Raji (cell line): ENCODE results near the gene TMEM89.
A peak's percentile ranks its signal among the peaks of the same experiment; 100 is the strongest.

ENCODE experiments used
- POLR2A ChIP-seq: IDR thresholded peaks from 2 replicates; pipeline ENCODE4 v1.6.1; 2011; ENCODE audit warnings: low read depth, low read length, control low read depth; ENCODE audit not compliant: insufficient read depth

Gene TMEM89

DNA sequence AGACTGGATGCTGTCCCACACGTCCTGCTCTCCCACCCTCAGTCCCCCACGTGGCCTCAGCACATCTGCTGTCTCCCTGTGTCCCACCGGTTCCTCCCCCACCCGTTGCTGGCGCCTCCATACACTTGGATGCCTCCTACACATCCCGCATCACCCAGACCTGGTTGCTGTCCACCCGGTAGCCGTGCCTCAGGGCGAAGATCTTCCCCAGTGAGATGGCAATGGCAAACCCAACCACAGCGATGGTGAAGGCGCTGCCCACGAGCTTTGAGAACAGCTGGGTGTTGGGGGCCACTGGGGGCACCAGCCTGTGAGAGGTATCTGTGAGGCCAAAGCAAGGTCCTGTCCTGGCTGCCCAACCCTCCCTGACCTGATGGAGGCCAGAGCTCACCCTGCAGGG lies 9.3 kb upstream of the TMEM89 start:
- TF ChIP-seq POLR2A, result no peak

- TF ChIP-seq POLR2A, result no peak
Measured at GRCh38 chr3:48630407-48630806, 8.8 kb upstream of the TMEM89 start.

GRCh38 chr3:48629894-48630293 lies 8.3 kb upstream of the TMEM89 start:
- TF ChIP-seq POLR2A, result no peak

DNA sequence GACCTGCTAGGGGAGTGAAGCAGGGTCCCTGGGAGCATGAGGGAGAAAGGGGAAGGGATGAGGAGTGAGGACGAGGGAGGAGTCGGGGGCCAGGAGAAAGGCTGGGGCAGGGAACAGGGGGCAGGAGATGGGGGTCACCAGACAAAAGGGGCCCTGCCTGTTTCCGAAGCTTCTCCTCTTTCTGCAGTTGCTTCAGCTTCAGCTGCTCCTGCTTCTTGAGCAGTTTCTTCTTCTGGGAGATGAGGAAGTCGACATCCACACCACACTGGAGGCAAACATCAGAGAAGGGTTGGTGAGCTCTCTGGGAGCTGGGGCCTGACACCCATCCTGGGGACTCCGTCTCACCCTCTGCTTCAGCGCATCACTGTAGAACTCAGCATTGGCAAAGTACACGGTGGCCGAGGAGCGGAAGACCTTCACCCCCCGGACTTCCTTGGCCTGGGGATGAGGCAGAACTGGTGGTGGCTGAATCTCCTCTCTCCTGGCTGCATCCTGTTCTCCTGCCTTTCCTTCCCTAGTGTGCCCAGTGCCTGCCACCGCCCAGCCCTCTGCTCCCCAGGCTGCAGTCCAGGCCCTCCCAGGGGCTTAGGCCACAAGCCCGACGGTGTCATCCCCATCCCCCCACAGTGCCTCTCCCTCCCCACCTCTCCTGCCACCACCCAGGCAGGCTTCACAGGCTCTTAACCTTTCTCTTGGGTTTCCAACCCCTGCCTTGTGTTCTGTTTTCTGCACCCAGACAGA lies 6.9 kb upstream of the TMEM89 start:
- TF ChIP-seq POLR2A, result no peak

GRCh38 chr3:48625600-48625999 lies 4.0 kb upstream of the TMEM89 start:
- TF ChIP-seq POLR2A, result no peak

- no peak for TF ChIP-seq POLR2A
Measured at GRCh38 chr3:48624767-48625166, 3.2 kb upstream of the TMEM89 start.

- no peak for TF ChIP-seq POLR2A
Measured at GRCh38 chr3:48623851-48624547, 2.4 kb upstream of the TMEM89 start.

DNA sequence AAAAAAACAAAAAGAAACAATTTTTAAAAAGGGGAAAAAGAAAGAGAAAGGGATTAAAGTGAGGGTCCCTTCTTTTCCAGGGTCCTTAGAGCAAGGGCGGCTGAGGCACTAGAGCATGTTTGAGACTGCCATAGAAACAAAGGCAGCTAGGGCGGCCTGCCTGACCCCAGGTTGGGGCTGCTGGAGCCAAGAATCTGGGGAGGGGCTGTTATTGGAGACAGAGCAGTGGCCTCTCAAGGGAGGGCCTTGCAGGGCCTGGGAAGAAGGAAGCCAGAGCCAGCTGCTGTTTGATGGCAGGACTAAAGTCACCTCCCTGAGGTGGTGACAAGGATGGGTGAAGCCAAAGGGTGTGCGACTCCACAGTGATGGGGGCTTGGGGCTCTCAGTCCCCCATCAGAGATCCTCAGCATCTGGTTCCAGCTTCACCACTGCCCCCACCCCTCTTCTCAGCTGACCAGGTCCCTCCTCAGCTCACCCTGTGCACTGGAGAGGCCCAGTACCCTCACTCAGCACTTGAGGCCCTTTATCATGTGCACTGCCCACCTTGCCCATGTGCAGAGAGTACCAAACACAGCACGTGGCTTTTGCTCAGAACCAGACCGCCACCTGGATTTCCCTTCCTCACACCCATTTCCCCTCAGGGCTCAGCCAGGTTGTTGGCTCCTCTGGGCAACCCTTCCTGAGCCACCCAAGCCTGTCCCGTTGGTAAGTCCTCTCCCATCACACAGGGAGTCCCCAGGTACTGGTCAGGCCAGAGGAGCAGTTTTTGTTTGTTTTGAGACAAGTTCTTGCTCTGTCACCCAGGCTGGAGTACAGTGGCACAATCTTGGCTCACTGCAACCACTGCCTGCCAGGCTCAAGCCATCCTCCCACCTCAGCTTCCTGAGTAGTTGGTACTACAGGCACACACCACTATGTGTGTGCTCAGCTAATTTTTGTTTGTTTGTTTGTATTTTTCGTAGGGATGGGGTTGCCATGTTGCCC lies 1.7 kb downstream of the TMEM89 start:
- TF ChIP-seq POLR2A, result no peak

DNA sequence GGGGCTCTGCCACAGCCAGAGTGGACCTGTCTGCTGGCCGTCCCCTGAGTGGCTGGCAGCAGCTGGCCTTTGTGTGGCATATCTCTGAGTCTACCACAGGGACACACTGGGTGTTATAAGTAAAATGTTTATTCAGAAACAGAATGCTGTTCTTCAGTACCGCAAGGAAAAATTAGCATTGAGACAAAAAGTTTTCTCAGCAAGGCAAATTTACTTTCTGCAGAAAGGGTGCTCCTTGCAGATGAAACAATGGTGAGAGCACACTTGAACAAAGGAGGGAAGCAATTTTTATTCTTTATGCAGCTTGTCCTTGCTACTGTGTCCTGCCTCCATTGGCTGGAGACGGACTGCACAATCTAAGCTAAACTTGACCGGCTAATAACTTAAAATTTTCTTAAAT lies 4.0 kb downstream of the TMEM89 start:
- TF ChIP-seq POLR2A, result no peak

DNA sequence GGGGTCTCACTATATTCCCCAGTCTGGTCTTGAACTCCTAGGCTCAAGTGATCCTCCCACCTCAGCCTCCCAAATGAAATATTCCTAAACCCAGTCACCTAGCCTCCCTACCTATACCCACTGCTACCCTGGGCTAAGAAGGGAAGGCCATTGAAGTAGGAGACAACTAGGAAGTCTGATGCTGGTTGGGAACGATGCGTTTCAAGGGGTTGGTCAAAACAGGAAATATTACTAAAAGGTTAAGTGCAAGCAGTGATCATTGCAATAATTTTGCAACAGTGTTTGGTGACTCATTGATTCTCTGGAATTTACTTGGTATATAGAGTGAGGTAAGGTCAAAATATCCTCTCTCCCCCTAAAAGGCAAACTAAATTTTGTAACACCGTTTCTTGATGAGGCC lies 7.5 kb downstream of the TMEM89 start:
- no peak for TF ChIP-seq POLR2A

DNA sequence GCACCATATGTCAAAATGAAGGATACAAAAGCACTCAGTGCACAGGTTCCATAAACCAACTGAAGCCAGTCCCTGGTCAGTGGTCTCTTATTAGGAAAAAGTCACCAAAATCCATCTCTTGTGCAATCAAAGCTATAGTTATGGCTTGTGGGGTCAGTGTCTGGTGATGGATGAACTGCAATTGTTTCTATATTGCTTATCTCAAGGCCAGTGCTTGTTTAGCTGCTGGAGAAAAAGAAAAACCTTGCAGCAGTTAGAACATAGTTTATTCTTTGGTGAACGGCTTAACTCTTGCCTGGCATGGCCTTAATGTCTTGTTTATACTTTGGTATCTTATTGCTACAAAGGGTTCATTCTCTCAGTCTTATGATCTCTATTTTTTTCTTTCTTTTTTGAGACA lies 9.3 kb downstream of the TMEM89 start:
- TF ChIP-seq POLR2A, result no peak

DNA sequence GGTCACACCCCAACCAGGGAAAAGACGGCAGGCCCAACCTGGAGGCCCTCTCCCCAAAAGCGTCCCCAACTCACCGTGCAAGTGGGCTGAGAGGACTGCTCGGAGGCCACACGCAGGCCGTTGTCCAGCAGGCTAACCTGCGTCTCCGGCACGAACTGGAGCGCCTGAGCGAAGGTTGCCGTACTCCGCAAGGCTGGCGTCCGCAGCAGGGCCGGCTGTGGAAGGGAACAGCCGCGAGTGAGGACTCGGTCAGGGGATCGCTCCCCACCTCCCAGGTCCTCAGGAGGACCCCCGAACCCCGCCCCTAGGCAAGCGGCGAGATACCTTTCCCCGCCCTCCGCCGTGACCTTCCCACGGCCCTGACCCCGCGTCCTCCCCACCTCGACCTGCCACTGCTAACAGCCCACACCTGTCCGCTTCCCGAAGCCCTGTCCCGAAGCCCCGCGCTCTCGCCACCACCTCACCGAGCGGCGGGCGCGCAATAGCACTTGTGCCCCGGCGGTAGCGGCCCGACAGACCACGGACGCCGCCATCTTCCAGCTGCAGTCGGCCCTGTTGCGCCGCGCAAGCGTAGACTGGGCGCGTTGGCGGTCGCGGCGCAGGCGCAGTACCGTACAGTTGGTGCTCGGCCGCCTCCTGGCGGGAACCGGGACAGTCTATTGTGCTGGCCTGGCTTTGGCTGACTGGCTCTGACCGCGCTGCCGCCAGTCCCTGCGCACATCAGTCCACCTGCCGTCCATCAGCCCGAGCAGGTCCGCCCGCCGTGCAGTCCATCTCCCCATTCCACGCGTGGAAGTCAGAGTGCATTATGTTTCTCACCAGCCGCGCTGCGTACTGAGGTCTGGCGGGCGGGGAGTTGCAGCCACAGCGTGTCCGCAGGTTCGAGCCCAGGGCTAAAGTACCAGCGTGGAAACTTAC lies 12.2 kb downstream of the TMEM89 start, which contains the start of gene UQCRC1:
TSS of gene UQCRC1 (minus strand) at position 559 of the 918 bp plus-strand sequence. CDS start at position 533, 26 bp downstream.
- TF ChIP-seq POLR2A, result peak; percentile 97

DNA sequence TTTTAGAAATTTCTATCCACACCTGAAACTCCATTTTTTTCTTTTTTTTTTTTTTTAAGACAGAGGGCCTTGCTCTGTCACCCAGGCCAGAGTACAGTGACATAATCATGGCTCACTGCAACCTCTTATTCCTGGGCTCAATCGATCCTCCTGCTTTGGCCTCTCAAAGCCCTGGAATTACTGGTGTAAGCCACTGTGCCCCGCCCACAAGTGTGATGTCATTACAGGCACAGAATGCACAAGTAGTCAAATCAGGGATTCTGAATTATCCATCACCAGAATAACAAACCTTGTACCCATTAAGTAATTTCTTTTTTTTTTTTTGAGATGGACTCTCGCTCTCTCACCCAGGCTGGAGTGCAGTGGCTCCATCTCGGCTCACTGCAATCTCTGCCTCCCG lies 14.1 kb downstream of the TMEM89 start:
- no peak for TF ChIP-seq POLR2A

GRCh38 chr3:48601622-48601994 lies 20.0 kb downstream of the TMEM89 start:
- TF ChIP-seq POLR2A, result no peak
